ENCODE measurements around the gene COA5. TPM values are rescaled to one million over a fixed set of nuclear protein-coding genes. Genes with fewer than 3 reads are reported as not detected.

Gene COA5
- total and polyA plus RNA-seq, 10 donors: 24.4 to 69.7 (median 40.1) TPM

GRCh38 chr2:98572676-98573075, 35.6 kb downstream of the COA5 start:
- 92 to 97% (median 93%) methylated on average over 15 of the region's 15 CpGs for WGBS, 5 donors
- H3K9me3 ChIP-seq: no peaks in the 10 kb centered on the region
- intact Hi-C loops (cut with DNase I; ENCODE audit: low total_unique reads): no loop called here
- no peak for DNase-seq
- peaks cover 0 to 100% (median 85%) of the 10 kb centered on the region in 6 donors for H3K36me3 ChIP-seq
- no peak overlapping the region for H3K4me3 ChIP-seq
- no peaks in the 10 kb centered on the region for H3K4me1 ChIP-seq
- TF ChIP-seq POLR2A (IDR thresholded peaks at IDR 0.05) (no peak), POLR2AphosphoS5 (IDR thresholded peaks at IDR 0.05) (no peak)
- TF ChIP-seq, protein P1, sequence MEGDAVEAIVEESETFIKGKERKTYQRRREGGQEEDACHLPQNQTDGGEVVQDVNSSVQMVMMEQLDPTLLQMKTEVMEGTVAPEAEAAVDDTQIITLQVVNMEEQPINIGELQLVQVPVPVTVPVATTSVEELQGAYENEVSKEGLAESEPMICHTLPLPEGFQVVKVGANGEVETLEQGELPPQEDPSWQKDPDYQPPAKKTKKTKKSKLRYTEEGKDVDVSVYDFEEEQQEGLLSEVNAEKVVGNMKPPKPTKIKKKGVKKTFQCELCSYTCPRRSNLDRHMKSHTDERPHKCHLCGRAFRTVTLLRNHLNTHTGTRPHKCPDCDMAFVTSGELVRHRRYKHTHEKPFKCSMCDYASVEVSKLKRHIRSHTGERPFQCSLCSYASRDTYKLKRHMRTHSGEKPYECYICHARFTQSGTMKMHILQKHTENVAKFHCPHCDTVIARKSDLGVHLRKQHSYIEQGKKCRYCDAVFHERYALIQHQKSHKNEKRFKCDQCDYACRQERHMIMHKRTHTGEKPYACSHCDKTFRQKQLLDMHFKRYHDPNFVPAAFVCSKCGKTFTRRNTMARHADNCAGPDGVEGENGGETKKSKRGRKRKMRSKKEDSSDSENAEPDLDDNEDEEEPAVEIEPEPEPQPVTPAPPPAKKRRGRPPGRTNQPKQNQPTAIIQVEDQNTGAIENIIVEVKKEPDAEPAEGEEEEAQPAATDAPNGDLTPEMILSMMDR (IDR thresholded peaks at IDR 0.05 in 8 of 11, conservative IDR thresholded peaks at IDR 0.05 in 3 of 11): no peak
- H3K27ac ChIP-seq: no peak overlapping the region
- H3K27me3 ChIP-seq (replicated peaks in 1 of 7): no peaks in the 10 kb centered on the region

DNA sequence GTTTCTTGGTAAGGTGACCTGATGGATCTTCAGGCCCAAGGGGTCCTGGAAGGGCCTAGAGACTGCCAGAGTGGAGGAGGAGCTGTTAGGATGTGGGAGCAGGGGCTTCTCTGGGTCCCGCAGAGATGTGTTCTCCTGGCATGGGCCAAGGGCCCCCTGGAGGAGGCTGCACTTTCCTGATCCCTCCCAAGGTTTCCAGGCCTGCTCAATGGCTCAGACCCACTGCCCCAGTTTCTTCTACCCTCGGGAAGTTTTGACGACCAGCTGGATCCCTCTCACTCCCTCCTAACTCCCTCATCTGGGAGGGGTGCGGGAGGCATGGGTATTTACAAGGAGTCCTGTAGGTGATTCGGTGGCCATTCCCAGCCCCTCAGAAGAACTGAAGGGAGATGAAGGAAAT, 36.1 kb downstream of the COA5 start:
- peaks cover 0 to 100% (median 85%) of the 10 kb centered on the region in 6 donors for H3K36me3 ChIP-seq
- intact Hi-C loops (cut with DNase I; ENCODE audit: low total_unique reads): no loop called here

DNA sequence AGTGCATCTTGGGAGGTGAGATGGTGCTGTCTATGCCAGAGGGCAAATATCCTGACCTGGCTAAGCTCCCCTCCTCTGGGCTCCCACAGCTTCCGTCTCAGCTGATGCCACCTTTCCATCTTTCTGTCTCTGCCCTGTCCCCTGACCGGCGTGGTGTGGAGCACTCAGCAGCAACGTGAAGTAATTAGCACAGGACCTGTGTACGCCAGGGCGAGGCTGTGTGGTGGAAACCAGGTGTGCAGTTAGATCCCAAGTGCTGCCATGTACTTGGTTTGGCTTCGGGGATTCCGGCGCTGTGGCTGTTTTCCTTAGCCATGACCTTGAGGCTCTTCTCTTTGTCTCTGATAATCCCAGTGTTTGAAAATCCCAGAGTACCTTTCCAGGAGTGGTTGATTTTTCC, 36.5 kb downstream of the COA5 start:
- DNase-seq: no peak
- no peak overlapping the region for H3K27ac ChIP-seq
- no peaks in the 10 kb centered on the region for H3K27me3 ChIP-seq (replicated peaks in 1 of 7)
- H3K36me3 ChIP-seq: peaks cover 0 to 100% (median 85%) of the 10 kb centered on the region in 6 donors
- no peaks in the 10 kb centered on the region for H3K4me1 ChIP-seq
- no peaks in the 10 kb centered on the region for H3K9me3 ChIP-seq
- TF ChIP-seq POLR2A (IDR thresholded peaks at IDR 0.05): no peak
- no peak for TF ChIP-seq POLR2AphosphoS5 (IDR thresholded peaks at IDR 0.05)
- TF ChIP-seq, protein P1 (IDR thresholded peaks at IDR 0.05 in 8 of 11, conservative IDR thresholded peaks at IDR 0.05 in 3 of 11): no peak
- intact Hi-C loops (cut with DNase I; ENCODE audit: low total_unique reads): no loop called here
- no peak overlapping the region for H3K4me3 ChIP-seq
- WGBS, 5 donors: 91 to 99% (median 96%) methylated on average over 9 of the region's 9 CpGs

More for the DNA sequence above, 36.1 kb downstream of the COA5 start:
- TF ChIP-seq POLR2AphosphoS5 (IDR thresholded peaks at IDR 0.05): no peak
- TF ChIP-seq, protein P1 (IDR thresholded peaks at IDR 0.05 in 8 of 11, conservative IDR thresholded peaks at IDR 0.05 in 3 of 11): no peak
- TF ChIP-seq POLR2A (IDR thresholded peaks at IDR 0.05): no peak
- Histone ChIP-seq H3K27ac (no peak overlapping the region), H3K4me1 (no peaks in the 10 kb centered on the region), H3K27me3 (replicated peaks in 1 of 7) (no peaks in the 10 kb centered on the region), H3K9me3 (no peaks in the 10 kb centered on the region), H3K4me3 (no peak overlapping the region)
- DNase-seq: no peak
- 90 to 100% (median 91%) methylated on average over 5 of the region's 5 CpGs for WGBS, 5 donors

DNA sequence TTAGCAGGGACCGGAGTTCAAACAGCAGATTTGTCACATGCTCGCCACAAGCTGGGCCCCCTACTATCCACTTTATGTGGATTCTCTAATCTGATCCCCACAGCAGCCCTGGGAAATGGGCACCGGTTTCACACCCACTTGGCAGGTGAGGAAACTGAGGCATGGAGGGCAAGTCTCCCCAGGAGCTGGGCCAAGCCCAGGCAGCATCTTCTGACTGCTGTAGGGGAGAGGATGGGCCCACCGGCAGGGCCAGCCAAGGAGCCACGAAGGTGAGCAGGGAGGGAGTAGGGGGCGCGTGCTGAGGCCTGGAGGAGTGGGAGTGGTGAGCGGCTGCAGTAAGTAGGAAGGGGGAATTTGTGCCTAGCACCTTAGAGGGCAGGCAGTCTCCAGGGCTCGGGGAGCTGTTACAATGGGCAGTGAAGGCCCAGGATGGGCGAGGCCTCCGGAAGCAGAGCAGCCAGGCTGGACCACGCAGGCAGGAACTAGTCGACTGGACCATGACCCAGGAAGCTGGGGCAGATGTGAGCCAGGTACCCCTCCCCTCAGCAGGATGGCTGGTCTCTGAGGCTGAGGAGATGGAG, 37.1 kb downstream of the COA5 start:
- H3K36me3 ChIP-seq: peaks cover 0 to 100% (median 85%) of the 10 kb centered on the region in 6 donors
- no peak for DNase-seq
- intact Hi-C loops (cut with DNase I; ENCODE audit: low total_unique reads): no loop called here

More for the DNA sequence above, 37.1 kb downstream of the COA5 start:
- no peaks in the 10 kb centered on the region for H3K4me1 ChIP-seq
- TF ChIP-seq, protein P1 (IDR thresholded peaks at IDR 0.05 in 8 of 11, conservative IDR thresholded peaks at IDR 0.05 in 3 of 11): no peak
- peak in 1 of 3 donors; percentile 22 for TF ChIP-seq POLR2AphosphoS5 (IDR thresholded peaks at IDR 0.05)
- H3K4me3 ChIP-seq: no peak overlapping the region
- no peaks in the 10 kb centered on the region for H3K27me3 ChIP-seq (replicated peaks in 1 of 7)
- H3K27ac ChIP-seq: no peak overlapping the region
- 88 to 97% (median 93%) methylated on average over 13 of the region's 13 CpGs for WGBS, 5 donors
- H3K9me3 ChIP-seq: no peaks in the 10 kb centered on the region
